H1 (cell line): ENCODE measurements around the gene PHLPP2. TPM values are rescaled to one million over a fixed set of nuclear protein-coding genes. Genes with fewer than 3 reads are reported as not detected.

Experiments
- CBX5 ChIP-seq: fragments of 300-800, 300-1000 bp; sonication (generic); IDR thresholded peaks from 2 replicates; pipeline ENCODE4 v1.7.1; 2016; ENCODE audit warnings: antibody characterized with exemption, low read length, low read depth
- CHD7 ChIP-seq: fragments of 300-600 bp; sonication (generic); IDR thresholded peaks from 2 replicates; pipeline ENCODE4 v1.7.1; 2012; ENCODE audit warnings: low read length, moderate library complexity, mild to moderate bottlenecking, inconsistent platforms; ENCODE audit not compliant: insufficient replicate concordance
- SP2 ChIP-seq: IDR thresholded peaks from 2 replicates; pipeline ENCODE4 v1.6.1; 2012; ENCODE audit warnings: mild to moderate bottlenecking, low read length, inconsistent platforms
- polyA plus RNA-seq, 7 experiments: library from polyadenylated mRNA; depleted of rRNA in 3 of 7; stranded (reverse) in 5 of 7; unstranded in 2 of 7; fragments of >200 nt in 5 of 7; fragments of 200-250 nt in 2 of 7; gene quantifications; 1 replicate in 5 of 7; 2 replicates in 1 of 7; 4 replicates in 1 of 7; pipeline versions ENCODE4 v1.2.1 to v1.2.3, GENCODE V29; 2011 to 2013; ENCODE audit warnings: missing spikeins in 2 of 7, mixed read lengths in 2 of 7
- total RNA-seq: library from RNA; stranded (reverse); fragmentation: NEBNext Ultra II Directional; extraction: Animal tissue kit (Norgen Biotek cat#: 25700); gene quantifications from 2 replicates; pipeline ENCODE4 v1.2.1, GENCODE V29; 2021

PHLPP2 gene
- total and polyA plus RNA-seq, 2 of the 8 experiments (the other 6 are each of a cell fraction or from before 2014, with no cell fraction given): 7.3 to 12.9 TPM

- TF ChIP-seq CBX5 (no peak), CHD7 (no peak), SP2 (no peak)
Measured at GRCh38 chr16:71672125-71672524, 52.4 kb downstream of the PHLPP2 start (continued).
